ENCODE results near the gene EML6.
"Not testable (repeated sequence)": the region's sequence is repeated elsewhere in the genome, so short reads cannot be mapped to it uniquely, and the experiment has no call there.

The EML6 gene

GRCh38 chr2:54806975-54807374, 83.5 kb downstream of the EML6 start:
- DNase-seq, result no peak

- no peak for DNase-seq
Measured at GRCh38 chr2:54808661-54809060, 85.2 kb downstream of the EML6 start.

DNA sequence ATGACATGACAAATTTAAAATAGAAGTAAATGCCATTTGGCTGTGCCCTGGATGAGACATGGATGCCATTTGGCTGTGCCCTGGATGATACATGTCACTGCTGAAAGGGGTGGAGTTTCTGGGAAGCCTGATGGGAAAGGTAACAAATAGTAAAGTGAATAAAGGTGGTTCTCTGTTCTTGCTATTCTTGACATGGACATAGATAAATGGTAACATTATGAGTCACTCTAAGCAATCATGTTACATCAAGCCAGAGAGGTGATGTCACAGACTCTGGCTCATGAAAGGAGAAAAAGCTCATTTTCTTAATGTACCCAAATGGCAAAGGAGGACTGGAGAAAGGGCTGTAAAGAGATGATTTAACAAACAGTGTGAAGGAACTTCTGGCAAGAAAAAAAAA, 86.4 kb downstream of the EML6 start:
- peak; percentile 20 for DNase-seq

- no peak for DNase-seq
Measured at GRCh38 chr2:54810246-54810645, 86.8 kb downstream of the EML6 start.

- no peak for DNase-seq
Measured at GRCh38 chr2:54813584-54813983, 90.1 kb downstream of the EML6 start.

DNA sequence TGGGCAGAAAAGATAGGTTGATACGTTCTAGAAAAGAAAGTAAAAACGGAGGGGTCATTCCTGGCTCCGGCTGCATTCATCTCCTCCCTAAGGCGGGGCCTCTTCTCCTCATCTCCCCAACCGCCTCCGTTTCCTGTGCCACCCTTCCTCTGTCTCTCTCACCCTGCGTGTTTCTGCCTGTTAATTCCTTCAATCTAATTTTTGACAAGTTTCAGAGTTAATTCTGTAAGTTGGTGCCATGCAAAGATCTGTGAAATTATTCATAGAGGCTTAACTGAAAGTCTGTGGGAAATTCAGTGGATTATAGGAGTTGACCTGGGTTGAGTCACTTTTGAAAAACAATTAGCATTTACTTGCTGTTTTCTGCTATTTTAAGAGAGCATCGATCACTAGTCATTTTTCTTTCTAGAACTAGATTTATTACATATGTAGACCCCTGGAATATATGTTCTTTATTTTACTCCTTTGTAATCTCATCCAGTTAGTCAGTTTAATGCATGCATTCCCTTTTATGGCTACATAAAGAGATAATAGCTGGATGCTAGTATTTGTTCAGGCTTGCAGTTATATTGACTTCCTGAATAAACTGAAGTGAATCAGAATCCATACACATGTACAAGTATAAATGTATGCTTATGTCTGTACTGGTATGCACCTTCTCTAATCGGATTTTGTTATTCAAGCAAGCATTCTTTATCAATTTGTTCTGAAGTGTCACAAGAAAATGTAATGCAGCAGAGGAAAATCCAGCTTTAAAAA, 91.1 kb downstream of the EML6 start:
- DNase-seq, result peak; percentile 15

GRCh38 chr2:54815148-54815539, 91.7 kb downstream of the EML6 start:
- DNase-seq, result peak; percentile 3

GRCh38 chr2:54818226-54818625, 94.8 kb downstream of the EML6 start:
- DNase-seq, result no peak

GRCh38 chr2:54820558-54820957, 97.1 kb downstream of the EML6 start:
- DNase-seq, result no peak

GRCh38 chr2:54824567-54824966, 101.1 kb downstream of the EML6 start:
- DNase-seq, result no peak

- no peak for DNase-seq
Measured at GRCh38 chr2:54830546-54830945, 107.1 kb downstream of the EML6 start.

GRCh38 chr2:54831480-54831879, 108.0 kb downstream of the EML6 start:
- no peak for DNase-seq

DNA sequence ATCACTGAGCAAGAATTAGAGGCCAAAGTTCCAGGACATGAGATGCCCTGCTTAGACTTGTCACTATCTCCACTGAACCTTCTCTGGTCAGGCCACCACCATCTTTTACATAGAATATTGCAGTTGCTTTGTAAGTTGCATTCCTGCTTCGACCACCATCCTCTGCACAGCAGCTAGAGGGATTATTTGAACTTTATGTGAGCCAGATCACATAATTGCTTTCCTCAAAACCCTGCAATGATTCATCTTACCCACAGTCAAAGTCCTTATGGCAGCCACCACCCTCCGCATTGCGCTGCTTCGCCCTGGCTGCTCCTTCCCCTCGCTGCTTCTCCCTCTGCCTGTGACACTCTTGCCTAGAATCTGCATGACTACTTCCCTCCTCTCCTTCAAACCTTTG, 111.3 kb downstream of the EML6 start:
- DNase-seq, result no peak

GRCh38 chr2:54836477-54836876, 113.0 kb downstream of the EML6 start:
- no peak for DNase-seq

- peak; percentile 72 for DNase-seq
Measured at GRCh38 chr2:54838585-54839035, 115.1 kb downstream of the EML6 start.

DNA sequence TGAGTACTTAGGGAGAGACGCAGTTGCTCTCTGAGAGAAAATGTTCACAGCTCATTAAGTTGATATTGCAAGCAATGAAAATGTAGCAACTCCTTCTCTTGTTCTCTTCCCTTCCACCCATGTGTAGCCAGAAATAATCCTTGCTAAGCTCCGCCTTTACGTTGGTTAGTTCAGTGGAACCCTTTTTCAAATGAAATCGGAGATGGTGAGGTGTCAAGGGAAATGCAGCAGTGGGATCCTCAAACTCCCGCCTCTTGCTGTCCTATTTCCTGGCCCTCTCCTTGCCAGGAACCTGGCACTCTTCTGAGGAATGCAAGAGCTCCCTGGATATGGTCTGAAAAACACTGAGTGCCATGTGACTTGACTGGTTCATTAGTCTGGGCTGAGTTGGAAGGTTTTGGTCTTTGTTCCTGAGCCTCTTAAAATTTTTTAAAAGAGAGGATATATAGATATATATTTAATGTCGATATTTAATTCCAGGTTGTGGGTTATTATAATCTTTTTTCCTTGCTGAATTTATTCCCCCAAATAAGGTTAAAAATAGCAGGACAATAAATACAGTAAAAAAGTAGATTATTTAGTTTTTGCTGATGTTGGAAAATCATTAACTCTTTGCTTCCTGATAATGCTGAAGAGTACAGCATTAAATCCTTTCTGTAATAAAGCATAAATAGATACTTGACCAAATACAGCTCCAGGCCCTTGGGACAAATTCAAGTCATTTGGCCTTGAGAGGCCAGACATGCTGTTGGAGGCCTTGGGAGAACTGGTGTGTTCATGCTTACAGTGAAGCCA, 116.2 kb downstream of the EML6 start:
- DNase-seq, result peak; percentile 7

- DNase-seq, result peak; percentile 42
Measured at GRCh38 chr2:54840559-54841468, 117.4 kb downstream of the EML6 start.

DNA sequence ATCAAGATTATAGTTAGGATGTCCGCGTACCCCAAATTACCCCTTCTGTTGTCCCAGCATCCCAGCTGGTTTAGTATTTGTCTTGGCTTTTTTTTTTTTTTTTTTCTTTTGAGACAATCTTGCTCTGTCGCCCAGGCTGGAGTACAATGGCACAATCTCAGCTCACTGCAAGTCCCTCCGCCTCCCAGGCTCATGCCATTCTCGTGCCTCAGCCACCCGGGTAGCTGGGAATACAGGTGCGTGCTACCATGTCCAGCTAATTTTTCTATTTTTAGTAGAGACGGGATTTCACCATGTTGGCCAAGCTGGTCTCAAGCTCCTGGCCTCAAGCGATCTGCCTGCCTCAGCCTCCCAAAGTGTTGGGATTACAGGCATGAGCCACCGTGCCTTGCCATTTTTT, 118.0 kb downstream of the EML6 start:
- DNase-seq, result not testable (repeated sequence)

- no peak for DNase-seq
Measured at GRCh38 chr2:54845094-54845493, 121.6 kb downstream of the EML6 start.

DNA sequence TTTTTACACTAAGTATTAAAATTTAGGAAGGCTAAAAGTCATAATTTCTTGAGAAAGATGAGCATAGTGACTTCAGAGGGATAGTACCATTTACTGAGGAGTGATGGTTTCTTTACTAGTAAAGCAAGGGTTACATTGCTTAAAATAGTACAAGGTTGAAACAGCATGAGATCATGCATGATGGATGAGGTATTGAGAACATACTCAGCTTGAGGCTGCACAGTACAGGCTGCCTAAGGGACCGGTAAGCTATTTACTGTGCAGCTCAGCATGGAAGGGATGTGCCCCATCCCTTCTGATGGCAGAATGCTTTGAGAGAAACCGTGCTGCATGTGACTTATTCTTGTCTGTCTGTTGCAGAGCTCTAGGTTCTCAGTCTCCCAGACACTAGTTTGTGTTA, 122.1 kb downstream of the EML6 start:
- DNase-seq, result peak; percentile 37

DNA sequence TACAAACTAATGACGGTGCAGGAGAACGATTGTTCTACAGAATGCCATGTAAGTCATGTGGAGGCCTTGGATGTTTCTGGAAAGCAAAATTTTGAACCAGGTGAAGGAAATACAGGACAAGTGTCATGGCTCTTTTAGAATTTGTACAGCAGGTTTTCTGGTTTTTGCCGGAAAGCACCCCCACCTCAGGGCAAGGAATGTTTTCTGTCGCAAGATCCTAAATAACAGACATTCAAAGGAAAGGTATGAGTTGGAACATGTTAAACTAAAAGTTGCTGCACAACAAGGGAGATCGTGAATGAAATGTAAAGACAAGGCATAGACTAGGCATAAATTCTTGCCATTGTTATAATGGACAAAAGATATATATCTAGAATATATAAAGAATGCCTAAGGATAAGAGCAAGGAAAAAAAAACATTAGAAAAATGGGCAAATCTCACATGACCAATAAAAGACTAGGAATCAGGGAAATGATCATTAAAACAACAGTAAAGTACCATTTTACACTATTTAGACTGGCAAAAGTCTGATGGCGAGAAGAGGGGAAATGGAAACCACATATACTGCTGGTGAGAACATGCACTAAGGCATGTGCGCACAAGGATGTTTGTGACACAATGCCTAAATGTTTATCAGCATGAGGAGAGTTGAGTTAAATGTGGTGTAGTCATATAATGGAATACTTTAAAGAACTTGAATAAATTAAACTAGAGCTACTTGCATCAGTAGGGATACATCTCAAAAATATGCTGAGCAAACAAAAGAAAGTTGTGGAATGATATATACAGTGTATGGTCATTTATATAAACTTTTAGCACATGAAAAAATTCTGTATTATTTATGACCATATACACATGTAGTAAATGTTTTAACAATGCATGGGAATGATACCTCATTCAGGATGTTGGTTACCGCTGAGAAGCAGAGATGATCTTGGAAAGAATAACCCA, 127.0 kb downstream of the EML6 start:
- DNase-seq, result no peak
